Peyer's patch (tissue), 4 donors: ENCODE results near the gene PRDM5. TPM values are rescaled to one million over a fixed set of nuclear protein-coding genes. Genes with fewer than 3 reads are reported as not detected.

Experiments used
- DNase-seq, 3 donors: peaks; one replicate each; pipeline ENCODE4 v3.0.0-alpha.2; 2017 to 2019
- H3K27ac ChIP-seq, 4 donors: fragments of 200-600 bp; sonication (generic); one replicate each; pipeline ENCODE4 v1.5.1; 2016 to 2019
- H3K27me3 ChIP-seq, 2 donors: fragments of 200-600 bp; sonication (generic); one replicate each; pipeline ENCODE4 v1.5.1; 2019
- H3K36me3 ChIP-seq, 3 donors: fragments of 200-600 bp; sonication (generic); one replicate each; pipeline ENCODE4 v1.5.1; 2016 to 2019
- H3K4me1 ChIP-seq, 4 donors: fragments of 200-600 bp; sonication (generic); one replicate each; pipeline ENCODE4 v1.5.1; 2016 to 2019
- H3K4me3 ChIP-seq, 4 donors: fragments of 200-600 bp; sonication (generic); 1 replicate in 3 of 4; 2 replicates in 1 of 4; pipeline ENCODE4 v1.5.1; 2016 to 2019; ENCODE audit warnings: mild to moderate bottlenecking in 1 of 4
- H3K9me3 ChIP-seq, 4 donors: fragments of 200-600 bp; sonication (generic); one replicate each; pipeline ENCODE4 v1.5.1; 2016 to 2019; ENCODE audit warnings: mild to moderate bottlenecking in 1 of 4
- CTCF ChIP-seq, 6 experiments: fragments of 450-650 bp in 4 of 6; fragments of 200-600 bp in 2 of 6; sonication (generic) in 1 of 6; IDR thresholded peaks; one replicate each; pipeline ENCODE4 v1.5.1; 2017 to 2019; ENCODE audit warnings: antibody characterized with exemption in 6 of 6, mild to moderate bottlenecking in 3 of 6, moderate library complexity in 1 of 6
- POLR2A ChIP-seq, 2 donors: fragments of 450-650 bp; IDR thresholded peaks; one replicate each; pipeline ENCODE4 v1.5.1; 2017; ENCODE audit warnings: antibody characterized with exemption in 2 of 2, mild to moderate bottlenecking in 2 of 2, moderate library complexity in 2 of 2
- total RNA-seq, 4 donors: library from RNA; depleted of rRNA; stranded (reverse); fragments of >200 nt; gene quantifications; one replicate each; pipeline ENCODE4 v1.1.0, GENCODE V29; 2016

PRDM5 gene
- total RNA-seq, 4 donors from 2014 or later, result 3.9 to 9.9 (median 5.3) TPM

GRCh38 chr4:120733054-120733453, 189.5 kb downstream of the PRDM5 start:
- Histone ChIP-seq H3K9me3 (no peaks in the 10 kb centered on the region), H3K36me3 (no peaks in the 10 kb centered on the region), H3K4me1 (no peaks in the 10 kb centered on the region), H3K4me3 (no peak overlapping the region), H3K27ac (no peak overlapping the region), H3K27me3 (no peaks in the 10 kb centered on the region)
- no peak for TF ChIP-seq POLR2A (IDR thresholded peaks at IDR 0.05)
- TF ChIP-seq CTCF (IDR thresholded peaks at IDR 0.05), result no peak
- DNase-seq, result no peak

- H3K27ac ChIP-seq, result no peak overlapping the region
- H3K36me3 ChIP-seq, result no peaks in the 10 kb centered on the region
- H3K9me3 ChIP-seq, result no peaks in the 10 kb centered on the region
- DNase-seq, result no peak
- no peak overlapping the region for H3K4me3 ChIP-seq
- no peaks in the 10 kb centered on the region for H3K27me3 ChIP-seq
- no peaks in the 10 kb centered on the region for H3K4me1 ChIP-seq
- TF ChIP-seq CTCF (IDR thresholded peaks at IDR 0.05), result no peak
- TF ChIP-seq POLR2A (IDR thresholded peaks at IDR 0.05), result no peak
These were observed 191.0 kb downstream of the PRDM5 start for GRCh38 chr4:120731561-120731960.

GRCh38 chr4:120730777-120731320, 191.7 kb downstream of the PRDM5 start:
- H3K36me3 ChIP-seq, result no peaks in the 10 kb centered on the region
- H3K27me3 ChIP-seq, result no peaks in the 10 kb centered on the region
- DNase-seq, result no peak
- no peak overlapping the region for H3K27ac ChIP-seq
- no peaks in the 10 kb centered on the region for H3K4me1 ChIP-seq
- H3K4me3 ChIP-seq, result no peak overlapping the region
- no peaks in the 10 kb centered on the region for H3K9me3 ChIP-seq
- TF ChIP-seq CTCF (IDR thresholded peaks at IDR 0.05) (no peak), POLR2A (IDR thresholded peaks at IDR 0.05) (no peak)

GRCh38 chr4:120728892-120729675, 193.4 kb downstream of the PRDM5 start:
- no peak for TF ChIP-seq CTCF (IDR thresholded peaks at IDR 0.05)
- no peaks in the 10 kb centered on the region for H3K27me3 ChIP-seq
- no peaks in the 10 kb centered on the region for H3K9me3 ChIP-seq
- no peaks in the 10 kb centered on the region for H3K4me1 ChIP-seq
- H3K4me3 ChIP-seq, result no peak overlapping the region
- H3K27ac ChIP-seq, result no peak overlapping the region
- no peaks in the 10 kb centered on the region for H3K36me3 ChIP-seq
- DNase-seq, result no peak

GRCh38 chr4:120725639-120726580, 196.6 kb downstream of the PRDM5 start:
- no peak for TF ChIP-seq CTCF (IDR thresholded peaks at IDR 0.05)
- no peaks in the 10 kb centered on the region for H3K9me3 ChIP-seq
- no peaks in the 10 kb centered on the region for H3K27me3 ChIP-seq
- no peak overlapping the region for H3K4me3 ChIP-seq
- no peaks in the 10 kb centered on the region for H3K4me1 ChIP-seq
- no peaks in the 10 kb centered on the region for H3K36me3 ChIP-seq
- DNase-seq, result no peak
- no peak overlapping the region for H3K27ac ChIP-seq
